Parathyroid adenoma (tissue), 2 donors: ENCODE data around the gene COX10.
"Not testable (repeated sequence)": the region's sequence is repeated elsewhere in the genome, so short reads cannot be mapped to it uniquely, and the experiment has no call there.

Source experiments
- H2AFZ ChIP-seq: fragments of 300-600 bp; sonication (generic); one replicate; pipeline ENCODE4 v1.7.0; 2017; ENCODE audit warnings: antibody characterized with exemption, mild to moderate bottlenecking
- H3K27ac ChIP-seq: fragments of 300-600 bp; sonication (generic); one replicate; pipeline ENCODE4 v1.7.0; 2017
- H3K27me3 ChIP-seq: fragments of 300-600 bp; sonication (generic); one replicate; pipeline ENCODE4 v1.7.0; 2017; ENCODE audit warnings: low read length; ENCODE audit not compliant: control insufficient read depth, insufficient read depth
- H3K36me3 ChIP-seq: fragments of 300-600 bp; sonication (generic); one replicate; pipeline ENCODE4 v1.7.0; 2017; ENCODE audit warnings: low read length; ENCODE audit not compliant: control insufficient read depth, insufficient read depth
- H3K4me1 ChIP-seq: fragments of 300-600 bp; sonication (generic); one replicate; pipeline ENCODE4 v1.7.0; 2017; ENCODE audit warnings: control low read depth
- H3K4me2 ChIP-seq: fragments of 300-600 bp; sonication (generic); one replicate; pipeline ENCODE4 v1.7.0; 2017; ENCODE audit warnings: low read length
- H3K4me3 ChIP-seq: fragments of 300-600 bp; sonication (generic); one replicate; pipeline ENCODE4 v1.7.0; 2017; ENCODE audit warnings: low read depth, low read length
- H3K79me2 ChIP-seq: fragments of 300-600 bp; sonication (generic); one replicate; pipeline ENCODE4 v1.7.0; 2017; ENCODE audit warnings: control low read depth
- H3K9ac ChIP-seq: fragments of 300-600 bp; sonication (generic); one replicate; pipeline ENCODE4 v1.7.0; 2017; ENCODE audit warnings: mild to moderate bottlenecking
- H3K9me3 ChIP-seq: fragments of 300-600 bp; sonication (generic); one replicate; pipeline ENCODE4 v1.7.0; 2017; ENCODE audit warnings: low read length; ENCODE audit not compliant: control insufficient read depth
- CTCF ChIP-seq: fragments of 300-600 bp; sonication (generic); IDR thresholded peaks from one replicate; pipeline ENCODE4 v1.7.0; 2017; ENCODE audit warnings: antibody characterized with exemption, mild to moderate bottlenecking
- donor health status: primary hyperparathyroidism.

Gene COX10

GRCh38 chr17:14192039-14192438 lies 122.7 kb downstream of the COX10 start:
- not testable (repeated sequence) for H3K4me3 ChIP-seq, H2AFZ ChIP-seq, H3K4me2 ChIP-seq, H3K4me1 ChIP-seq, H3K36me3 ChIP-seq, H3K27ac ChIP-seq, H3K79me2 ChIP-seq, H3K9ac ChIP-seq, H3K27me3 ChIP-seq, H3K9me3 ChIP-seq

GRCh38 chr17:14192636-14193344 lies 123.5 kb downstream of the COX10 start:
- H3K27me3 ChIP-seq, H3K9me3 ChIP-seq, H3K4me3 ChIP-seq, H2AFZ ChIP-seq, H3K27ac ChIP-seq, H3K4me2 ChIP-seq, H3K9ac ChIP-seq, H3K79me2 ChIP-seq, H3K36me3 ChIP-seq, H3K4me1 ChIP-seq: not testable (repeated sequence)

- Histone ChIP-seq H3K9me3 (no peaks in the 10 kb centered on the region), H3K79me2 (no peaks in the 10 kb centered on the region), H2AFZ (no peak overlapping the region), H3K4me1 (no peaks in the 10 kb centered on the region), H3K27ac (no peak overlapping the region), H3K27me3 (no peaks in the 10 kb centered on the region), H3K36me3 (no peaks in the 10 kb centered on the region), H3K4me3 (no peak overlapping the region), H3K4me2 (no peak overlapping the region), H3K9ac (no peak overlapping the region)
- no peak for TF ChIP-seq CTCF
These were observed 127.2 kb downstream of the COX10 start for GRCh38 chr17:14196377-14196997.

- H3K4me2 ChIP-seq = no peak overlapping the region
- TF ChIP-seq CTCF = no peak
- H3K9me3 ChIP-seq = no peaks in the 10 kb centered on the region
- H3K79me2 ChIP-seq = no peaks in the 10 kb centered on the region
- H3K27ac ChIP-seq = no peak overlapping the region
- H3K27me3 ChIP-seq = no peaks in the 10 kb centered on the region
- H3K9ac ChIP-seq = no peak overlapping the region
- H3K4me1 ChIP-seq = no peaks in the 10 kb centered on the region
- no peaks in the 10 kb centered on the region for H3K36me3 ChIP-seq
- H2AFZ ChIP-seq = no peak overlapping the region
- no peak overlapping the region for H3K4me3 ChIP-seq
These were observed 127.8 kb downstream of the COX10 start for GRCh38 chr17:14197057-14197456.

GRCh38 chr17:14197586-14197985 lies 128.3 kb downstream of the COX10 start:
- Histone ChIP-seq H3K9me3 (no peaks in the 10 kb centered on the region), H3K4me1 (no peaks in the 10 kb centered on the region), H3K36me3 (no peaks in the 10 kb centered on the region), H3K27me3 (no peaks in the 10 kb centered on the region), H3K79me2 (no peaks in the 10 kb centered on the region), H3K4me3 (no peak overlapping the region), H3K27ac (no peak overlapping the region), H3K4me2 (no peak overlapping the region), H2AFZ (no peak overlapping the region), H3K9ac (no peak overlapping the region)
- no peak for TF ChIP-seq CTCF
